Karpas-422 (cell line): Measurements from ENCODE around the gene MACROD2. TPM values are rescaled to one million over a fixed set of nuclear protein-coding genes. Genes with fewer than 3 reads are reported as not detected.
"Not testable (repeated sequence)": the region's sequence is repeated elsewhere in the genome, so short reads cannot be mapped to it uniquely, and the experiment has no call there.

Source experiments
- DNase-seq: peaks from one replicate; pipeline ENCODE4 v3.0.0-alpha.2; 2015
- H2AFZ ChIP-seq: fragments of 200-600 bp; sonication (generic); 2 replicates; pipeline ENCODE4 v1.6.1; 2014; ENCODE audit warnings: antibody characterized with exemption, low read length, mixed read lengths
- H3K27ac ChIP-seq: fragments of 200-600 bp; sonication (generic); 2 replicates; pipeline ENCODE4 v1.5.1; 2014; ENCODE audit warnings: mild to moderate bottlenecking, low read length, moderate library complexity
- H3K27me3 ChIP-seq: fragments of 200-600 bp; sonication (generic); 2 replicates; pipeline ENCODE4 v1.6.1; 2014; ENCODE audit warnings: low read length, mixed read lengths
- H3K36me3 ChIP-seq: fragments of 200-600 bp; sonication (generic); 2 replicates; pipeline ENCODE4 v1.6.1; 2014; ENCODE audit warnings: low read length, mixed read lengths; ENCODE audit not compliant: insufficient read depth
- H3K4me1 ChIP-seq: fragments of 200-600 bp; sonication (generic); 2 replicates; pipeline ENCODE4 v1.6.1; 2014; ENCODE audit warnings: mild to moderate bottlenecking, low read length, mixed read lengths
- H3K4me2 ChIP-seq: fragments of 200-600 bp; sonication (generic); 2 replicates; pipeline ENCODE4 v1.6.1; 2014; ENCODE audit warnings: low read length, low read depth, mild to moderate bottlenecking; ENCODE audit not compliant: poor library complexity, severe bottlenecking
- H3K4me3 ChIP-seq: fragments of 200-600 bp; sonication (generic); 2 replicates; pipeline ENCODE4 v1.5.1; 2014; ENCODE audit warnings: mild to moderate bottlenecking, antibody characterized with exemption, low read length, mixed read lengths
- H3K79me2 ChIP-seq: fragments of 200-600 bp; sonication (generic); 2 replicates; pipeline ENCODE4 v1.6.1; 2014; ENCODE audit warnings: mild to moderate bottlenecking, low read length, mixed read lengths
- H3K9ac ChIP-seq: fragments of 200-600 bp; sonication (generic); 2 replicates; pipeline ENCODE4 v1.6.0; 2014; ENCODE audit warnings: low read length
- H3K9me2 ChIP-seq: fragments of 200-600 bp; sonication (generic), shearing (Covaris generic); replicated peaks from 2 replicates; pipeline ENCODE4 v1.6.0; 2014; ENCODE audit warnings: mild to moderate bottlenecking, low read length, moderate library complexity; ENCODE audit not compliant: insufficient read depth
- H3K9me3 ChIP-seq: fragments of 300-700, 200-600 bp; sonication (generic); 2 replicates; pipeline ENCODE4 v1.6.1; 2014; ENCODE audit warnings: low read length, mixed read lengths
- H4K20me1 ChIP-seq: fragments of 200-600 bp; sonication (generic); 2 replicates; pipeline ENCODE4 v1.6.1; 2014; ENCODE audit warnings: mild to moderate bottlenecking, antibody characterized with exemption, low read length, low read depth; ENCODE audit not compliant: insufficient read depth
- total RNA-seq: library from RNA; depleted of rRNA; stranded (reverse); fragments of >200 nt; shearing (Covaris generic); gene quantifications from 2 replicates; pipeline ENCODE4 v1.2.3, GENCODE V29; 2014; ENCODE audit warnings: low replicate concordance

MACROD2 gene
- total RNA-seq, 1 experiment from 2014 or later = 0.15 TPM

- H3K36me3 ChIP-seq, H3K79me2 ChIP-seq: not testable (repeated sequence)
Measured at GRCh38 chr20:15198017-15198416, 1202.7 kb downstream of the MACROD2 start.

GRCh38 chr20:15199698-15200097, 1204.4 kb downstream of the MACROD2 start:
- Histone ChIP-seq H3K4me1 (no peaks in the 10 kb centered on the region), H2AFZ (no peak overlapping the region), H3K9me2 (no peaks in the 10 kb centered on the region), H3K27ac (no peak overlapping the region), H3K79me2 (no peaks in the 10 kb centered on the region), H3K4me3 (no peak overlapping the region), H3K36me3 (no peaks in the 10 kb centered on the region), H4K20me1 (no peaks in the 10 kb centered on the region), H3K9ac (no peak overlapping the region), H3K4me2 (no peak overlapping the region), H3K9me3 (no peaks in the 10 kb centered on the region; the same call in 1 of the 2 replicates), H3K27me3 (no peaks in the 10 kb centered on the region)
- DNase-seq = no peak

More at GRCh38 chr20:15198017-15198416, 1202.7 kb downstream of the MACROD2 start:
- not testable (repeated sequence) for H3K4me2 ChIP-seq, H3K4me1 ChIP-seq, H3K27me3 ChIP-seq, H4K20me1 ChIP-seq, H3K4me3 ChIP-seq, H3K9me3 ChIP-seq, H3K9me2 ChIP-seq, H3K9ac ChIP-seq, H2AFZ ChIP-seq, DNase-seq, H3K27ac ChIP-seq

GRCh38 chr20:15200147-15200565, 1204.8 kb downstream of the MACROD2 start:
- Histone ChIP-seq H3K9me2 (no peaks in the 10 kb centered on the region), H3K9ac (no peak overlapping the region), H3K9me3 (no peaks in the 10 kb centered on the region; the same call in 1 of the 2 replicates), H3K4me2 (no peak overlapping the region), H4K20me1 (no peaks in the 10 kb centered on the region), H2AFZ (no peak overlapping the region), H3K27ac (no peak overlapping the region), H3K4me3 (no peak overlapping the region), H3K4me1 (no peaks in the 10 kb centered on the region), H3K36me3 (no peaks in the 10 kb centered on the region), H3K27me3 (no peaks in the 10 kb centered on the region), H3K79me2 (no peaks in the 10 kb centered on the region)
- no peak for DNase-seq

GRCh38 chr20:15201602-15202001, 1206.3 kb downstream of the MACROD2 start:
- Histone ChIP-seq H3K9ac (no peak overlapping the region), H2AFZ (no peak overlapping the region), H3K4me3 (no peak overlapping the region), H4K20me1 (no peaks in the 10 kb centered on the region), H3K9me2 (no peaks in the 10 kb centered on the region), H3K27ac (no peak overlapping the region), H3K36me3 (no peaks in the 10 kb centered on the region), H3K79me2 (no peaks in the 10 kb centered on the region), H3K27me3 (no peaks in the 10 kb centered on the region), H3K4me2 (no peak overlapping the region), H3K9me3 (no peaks in the 10 kb centered on the region; the same call in 1 of the 2 replicates), H3K4me1 (no peaks in the 10 kb centered on the region)
- DNase-seq = no peak

- H3K9ac ChIP-seq = no peak overlapping the region
- H3K9me3 ChIP-seq = peaks cover 3% of the 10 kb centered on the region
- no peaks in the 10 kb centered on the region for H3K36me3 ChIP-seq
- H3K27me3 ChIP-seq = no peaks in the 10 kb centered on the region
- H3K79me2 ChIP-seq = no peaks in the 10 kb centered on the region
- H3K9me2 ChIP-seq = no peaks in the 10 kb centered on the region
- H3K4me1 ChIP-seq = no peaks in the 10 kb centered on the region
- no peak overlapping the region for H3K4me3 ChIP-seq
- no peaks in the 10 kb centered on the region for H4K20me1 ChIP-seq
- no peak overlapping the region for H2AFZ ChIP-seq
- no peak overlapping the region for H3K4me2 ChIP-seq
- DNase-seq = no peak
- H3K27ac ChIP-seq = no peak overlapping the region
Measured at GRCh38 chr20:15204234-15204633, 1208.9 kb downstream of the MACROD2 start.

- no peaks in the 10 kb centered on the region for H3K4me1 ChIP-seq
- H3K4me3 ChIP-seq = no peak overlapping the region
- no peaks in the 10 kb centered on the region for H4K20me1 ChIP-seq
- H3K27ac ChIP-seq = no peak overlapping the region
- no peaks in the 10 kb centered on the region for H3K27me3 ChIP-seq
- H2AFZ ChIP-seq = no peak overlapping the region
- H3K9me3 ChIP-seq = peaks cover 3% of the 10 kb centered on the region
- no peak for DNase-seq
- no peaks in the 10 kb centered on the region for H3K79me2 ChIP-seq
- H3K9ac ChIP-seq = no peak overlapping the region
- H3K9me2 ChIP-seq = no peaks in the 10 kb centered on the region
- H3K36me3 ChIP-seq = no peaks in the 10 kb centered on the region
- H3K4me2 ChIP-seq = no peak overlapping the region
Measured at GRCh38 chr20:15205028-15205427, 1209.7 kb downstream of the MACROD2 start.

- Histone ChIP-seq H4K20me1 (no peaks in the 10 kb centered on the region), H3K4me2 (no peak overlapping the region), H3K9ac (no peak overlapping the region), H2AFZ (no peak overlapping the region), H3K79me2 (no peaks in the 10 kb centered on the region), H3K36me3 (no peaks in the 10 kb centered on the region), H3K9me3 (peaks cover 3% of the 10 kb centered on the region), H3K4me3 (no peak overlapping the region), H3K27me3 (no peaks in the 10 kb centered on the region), H3K9me2 (no peaks in the 10 kb centered on the region), H3K27ac (no peak overlapping the region), H3K4me1 (no peaks in the 10 kb centered on the region)
- no peak for DNase-seq
Measured at GRCh38 chr20:15205719-15206118, 1210.4 kb downstream of the MACROD2 start.

GRCh38 chr20:15209537-15209936, 1214.2 kb downstream of the MACROD2 start:
- no peaks in the 10 kb centered on the region for H3K79me2 ChIP-seq
- DNase-seq = no peak
- H3K36me3 ChIP-seq = no peaks in the 10 kb centered on the region
- no peak overlapping the region for H3K4me3 ChIP-seq
- H4K20me1 ChIP-seq = no peaks in the 10 kb centered on the region
- peaks cover 18% of the 10 kb centered on the region for H3K9me3 ChIP-seq
- no peaks in the 10 kb centered on the region for H3K4me1 ChIP-seq
- H3K9ac ChIP-seq = no peak overlapping the region
- no peaks in the 10 kb centered on the region for H3K27me3 ChIP-seq
- H3K27ac ChIP-seq = no peak overlapping the region
- no peak overlapping the region for H3K4me2 ChIP-seq
- no peak overlapping the region for H2AFZ ChIP-seq
- no peaks in the 10 kb centered on the region for H3K9me2 ChIP-seq

GRCh38 chr20:15214051-15214450, 1218.7 kb downstream of the MACROD2 start:
- Histone ChIP-seq H3K9ac (no peak overlapping the region), H3K9me3 (peaks cover 17% of the 10 kb centered on the region), H4K20me1 (no peaks in the 10 kb centered on the region), H3K4me1 (no peaks in the 10 kb centered on the region), H3K79me2 (no peaks in the 10 kb centered on the region), H3K9me2 (no peaks in the 10 kb centered on the region), H3K4me3 (no peak overlapping the region), H3K27ac (no peak overlapping the region), H3K27me3 (no peaks in the 10 kb centered on the region), H2AFZ (no peak overlapping the region), H3K4me2 (no peak overlapping the region), H3K36me3 (no peaks in the 10 kb centered on the region)
- no peak for DNase-seq
